CD4-positive, alpha-beta T cell treated with Interleukin-6 at 100 ng/mL for 8 hours (primary cell): ENCODE results near the gene MUC21.

Experiments
- DNase-seq: peaks from one replicate; pipeline ENCODE4 v3.0.0-alpha.2; 2020; ENCODE audit warnings: mixed read lengths, low spot score

The MUC21 gene

GRCh38 chr6:30983439-30983838 is at the start of gene MUC21:
MUC21 (plus strand) TSS chr6:30983718; CDS start chr6:30983959, 241 bp downstream.
- no peak for DNase-seq

GRCh38 chr6:30935018-30935417 is 48.5 kb upstream of the MUC21 start:
- no peak for DNase-seq

DNA sequence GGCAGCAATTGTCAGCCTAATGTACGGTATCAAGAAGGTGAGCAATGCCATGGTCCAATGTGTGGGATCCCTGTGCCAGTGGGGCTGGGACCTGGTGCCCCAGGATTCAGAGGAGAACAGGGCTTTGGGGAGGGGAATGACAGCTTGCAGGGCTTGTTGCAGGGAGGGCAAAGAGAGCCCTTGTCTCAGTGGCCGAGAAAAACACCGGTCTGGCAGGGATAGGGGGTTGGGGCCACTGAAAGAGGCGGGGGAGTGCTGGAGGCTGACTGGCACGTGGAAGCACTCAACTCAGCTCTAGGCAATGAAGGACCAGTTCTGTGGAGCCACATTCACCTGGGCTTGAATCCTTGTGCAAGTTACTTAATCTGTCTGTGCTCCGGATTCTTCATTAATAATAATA is 46.3 kb upstream of the MUC21 start:
- no peak for DNase-seq

GRCh38 chr6:30938730-30939129 is 44.8 kb upstream of the MUC21 start:
- no peak for DNase-seq

DNA sequence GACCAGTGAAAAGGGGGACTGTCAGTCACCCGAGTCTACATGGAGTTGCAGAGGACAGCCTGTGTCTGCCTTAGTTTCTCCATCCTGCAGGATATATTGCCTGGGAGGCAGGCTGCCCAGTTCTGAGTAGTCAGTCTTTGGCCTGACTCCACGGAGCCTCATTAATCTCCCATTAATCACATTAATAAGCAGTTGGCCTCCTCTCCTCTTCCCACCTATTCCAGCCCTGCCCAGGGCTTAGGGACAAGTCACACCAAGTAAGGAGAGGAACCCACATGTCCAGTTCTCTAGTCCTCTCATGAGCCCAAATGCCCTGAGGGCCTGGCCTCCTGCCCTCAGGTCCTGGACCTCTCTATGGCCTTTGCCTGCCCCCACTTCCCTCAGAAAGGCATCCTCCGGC is 44.0 kb upstream of the MUC21 start:
- no peak for DNase-seq

GRCh38 chr6:30940361-30940986 is 43.0 kb upstream of the MUC21 start, which contains the start of gene MUCL3:
MUCL3 (plus strand) TSS chr6:30940973; CDS start chr6:30941000, 27 bp downstream.
- DNase-seq = no peak

DNA sequence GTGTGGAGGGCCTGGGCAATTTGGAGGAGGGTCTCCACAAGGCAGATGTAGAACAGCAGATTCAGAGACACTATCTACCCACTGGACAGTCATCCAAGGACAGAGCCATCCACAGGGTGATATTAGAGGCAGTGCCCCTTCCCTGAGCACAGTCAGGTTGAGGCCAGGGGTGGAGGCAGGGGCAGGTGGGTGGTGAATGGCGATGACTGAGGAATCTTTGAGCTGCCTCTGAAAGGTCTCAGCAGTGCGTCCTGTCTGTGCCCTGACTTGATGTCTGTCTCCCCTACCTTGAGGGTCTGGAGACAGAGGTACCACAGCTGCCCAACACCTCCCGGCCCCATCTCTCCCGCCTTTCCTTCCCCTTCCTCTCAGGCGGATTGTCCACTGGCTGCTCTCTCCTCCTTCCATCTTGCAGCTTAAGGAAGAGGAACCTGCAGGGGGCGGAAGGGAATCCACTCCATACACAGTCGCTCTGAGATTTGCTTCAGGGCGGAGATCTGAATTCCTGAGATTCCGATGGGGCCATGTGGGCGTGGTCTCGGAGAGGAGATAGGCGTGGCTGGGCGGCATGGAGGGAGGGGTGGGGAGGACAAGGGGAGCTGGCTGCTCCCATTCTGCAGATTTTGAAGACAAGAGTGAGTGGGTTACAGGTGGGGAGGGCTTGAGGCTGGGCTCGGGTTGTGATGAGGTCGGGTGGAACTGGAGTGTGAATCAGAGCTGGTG is 41.0 kb upstream of the MUC21 start:
- no peak for DNase-seq

DNA sequence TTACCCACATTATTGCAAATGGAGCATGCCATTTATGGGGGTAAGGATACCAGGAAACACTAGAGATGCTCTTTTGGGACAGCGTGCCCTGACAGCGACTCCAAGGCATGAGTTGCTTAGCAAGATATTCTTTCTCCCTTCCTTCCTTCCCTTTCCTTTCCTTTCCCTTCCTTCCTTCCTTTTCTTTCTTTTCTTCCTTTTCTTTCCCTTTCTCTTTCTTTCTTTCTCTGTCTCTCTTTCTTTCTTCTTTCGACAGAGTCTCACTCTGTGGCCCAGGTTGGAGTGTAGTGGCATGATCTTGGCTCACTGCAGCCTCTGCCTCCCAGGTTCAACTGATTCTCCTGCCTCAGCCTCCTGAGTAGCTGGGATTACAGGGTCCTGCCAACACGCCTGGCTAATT is 39.5 kb upstream of the MUC21 start:
- no peak for DNase-seq

DNA sequence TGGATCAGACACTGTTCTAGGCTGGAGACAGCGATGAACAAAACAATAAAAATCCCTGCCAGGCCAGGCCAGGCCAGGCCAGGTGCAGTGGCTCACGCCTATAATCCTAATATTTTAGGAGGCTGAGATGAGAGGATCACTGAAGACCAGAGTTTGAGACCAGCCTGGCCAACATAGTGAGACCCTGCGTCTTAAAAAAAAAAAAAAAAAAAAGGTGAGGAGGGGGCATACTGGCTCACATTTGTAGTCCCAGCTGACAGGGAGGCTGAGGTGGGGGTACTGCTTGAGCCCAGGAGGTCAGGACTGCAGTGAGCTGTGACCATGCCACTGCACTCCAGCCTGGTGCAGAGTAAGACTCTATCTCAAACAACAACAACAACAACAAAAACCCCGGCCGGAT is 38.2 kb upstream of the MUC21 start:
- DNase-seq = no peak

GRCh38 chr6:30947231-30947630 is 36.3 kb upstream of the MUC21 start:
- no peak for DNase-seq

DNA sequence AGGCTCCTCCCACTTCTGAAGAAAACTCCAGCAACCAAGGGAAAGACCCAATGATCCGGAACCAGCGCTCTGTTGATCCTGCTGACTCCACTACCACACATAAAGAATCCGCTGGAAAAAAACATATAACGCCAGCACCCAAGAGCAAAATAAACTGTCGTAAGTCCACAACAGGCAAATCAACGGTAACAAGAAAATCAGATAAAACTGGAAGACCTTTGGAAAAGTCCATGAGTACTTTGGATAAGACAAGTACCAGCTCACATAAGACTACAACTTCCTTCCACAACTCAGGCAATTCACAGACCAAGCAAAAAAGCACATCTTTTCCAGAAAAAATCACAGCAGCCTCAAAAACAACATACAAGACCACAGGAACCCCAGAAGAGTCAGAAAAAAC is 34.7 kb upstream of the MUC21 start:
- no peak for DNase-seq

DNA sequence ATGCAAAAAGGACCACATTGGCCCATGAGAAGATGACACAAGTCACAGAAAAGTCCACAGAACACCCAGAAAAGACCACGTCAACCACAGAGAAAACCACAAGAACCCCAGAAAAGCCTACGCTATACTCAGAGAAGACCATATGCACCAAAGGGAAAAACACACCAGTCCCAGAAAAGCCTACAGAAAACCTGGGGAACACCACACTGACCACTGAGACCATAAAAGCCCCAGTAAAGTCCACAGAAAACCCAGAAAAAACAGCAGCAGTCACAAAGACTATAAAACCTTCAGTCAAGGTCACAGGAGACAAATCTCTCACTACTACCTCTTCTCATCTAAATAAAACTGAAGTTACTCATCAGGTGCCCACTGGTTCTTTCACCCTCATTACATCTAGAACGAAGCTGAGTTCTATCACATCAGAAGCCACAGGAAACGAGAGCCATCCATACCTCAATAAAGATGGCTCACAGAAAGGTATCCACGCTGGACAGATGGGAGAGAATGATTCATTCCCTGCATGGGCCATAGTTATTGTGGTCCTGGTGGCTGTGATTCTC is 31.5 kb upstream of the MUC21 start:
- DNase-seq = no peak

DNA sequence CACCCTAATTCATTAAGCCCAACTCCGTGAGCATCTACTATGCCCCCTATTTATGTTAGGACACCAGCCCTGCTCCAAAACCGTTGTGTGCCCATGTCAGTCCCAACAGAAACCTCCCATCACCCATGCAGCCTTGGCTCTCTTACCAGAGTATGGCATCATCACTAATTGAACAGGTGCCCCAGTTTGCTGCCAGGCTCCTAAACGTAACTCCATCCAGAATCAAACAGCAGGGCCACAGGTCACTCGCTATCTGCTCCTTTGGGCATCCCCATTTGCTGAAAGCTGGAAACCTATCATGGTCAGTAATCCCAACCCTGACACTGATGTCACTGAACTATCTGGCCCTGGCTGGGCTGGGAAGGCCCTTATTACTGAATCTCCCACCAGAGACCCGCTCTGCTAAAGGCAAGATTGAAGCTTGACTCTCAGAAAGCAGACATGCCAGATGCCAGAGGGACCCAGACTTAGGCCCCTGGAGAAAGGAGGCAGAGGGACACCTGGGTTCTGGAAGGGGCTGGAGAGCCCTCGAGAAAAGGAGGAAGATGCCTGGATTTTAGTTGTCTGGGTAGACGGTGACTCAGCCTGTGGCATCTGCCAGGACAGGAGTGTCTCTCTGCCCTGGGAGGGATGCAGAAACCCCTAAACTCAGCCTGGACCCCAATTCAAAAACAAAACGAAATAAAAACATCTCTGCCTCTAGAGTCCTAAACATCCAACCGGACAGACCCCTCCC is 28.7 kb upstream of the MUC21 start:
- no peak for DNase-seq

GRCh38 chr6:30955367-30956042 is 28.0 kb upstream of the MUC21 start:
- DNase-seq = peak; percentile 51

DNA sequence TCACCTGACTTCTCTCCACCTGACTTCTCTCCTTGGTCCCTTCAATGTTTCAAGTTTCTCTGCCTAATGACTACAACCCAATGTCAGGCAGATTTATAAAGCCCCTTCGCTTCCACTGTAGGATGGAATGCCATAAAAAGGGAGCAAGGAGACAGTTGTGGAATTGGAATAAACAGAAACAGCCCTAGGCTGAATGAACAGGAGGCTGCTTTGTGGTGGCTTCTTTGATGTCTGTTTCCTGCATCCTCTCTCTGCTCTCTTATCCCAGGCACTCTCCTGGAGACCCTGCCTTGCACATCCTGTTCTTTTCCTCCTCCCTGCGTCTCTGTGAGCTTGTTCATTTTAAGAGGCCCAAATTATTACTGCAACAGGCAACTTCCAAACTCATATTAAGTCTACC is 25.8 kb upstream of the MUC21 start:
- DNase-seq = no peak

- no peak for DNase-seq
These were observed 22.4 kb upstream of the MUC21 start for GRCh38 chr6:30960907-30961673.

DNA sequence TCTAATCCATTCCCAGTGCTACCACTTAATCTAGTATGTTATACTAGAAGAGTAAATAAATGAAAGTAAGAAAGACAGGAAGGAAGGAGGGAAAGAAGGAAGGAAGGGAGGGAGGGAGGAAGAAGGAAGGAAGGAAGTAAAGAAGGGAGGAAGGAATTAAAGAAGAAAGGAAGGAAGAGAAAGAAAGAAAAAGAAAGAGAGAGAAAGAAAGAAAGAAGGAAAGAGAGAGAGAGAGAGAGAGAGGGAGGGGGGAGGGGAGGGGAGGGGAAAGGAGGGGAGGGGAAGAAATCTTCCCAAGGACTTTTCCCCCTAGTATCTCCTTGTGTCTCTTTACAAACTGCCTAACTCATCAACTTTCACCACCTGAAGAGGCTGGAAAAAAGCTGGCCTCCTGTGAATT is 20.8 kb upstream of the MUC21 start:
- no peak for DNase-seq

- DNase-seq = no peak
These were observed 19.9 kb upstream of the MUC21 start for GRCh38 chr6:30963641-30964040.

DNA sequence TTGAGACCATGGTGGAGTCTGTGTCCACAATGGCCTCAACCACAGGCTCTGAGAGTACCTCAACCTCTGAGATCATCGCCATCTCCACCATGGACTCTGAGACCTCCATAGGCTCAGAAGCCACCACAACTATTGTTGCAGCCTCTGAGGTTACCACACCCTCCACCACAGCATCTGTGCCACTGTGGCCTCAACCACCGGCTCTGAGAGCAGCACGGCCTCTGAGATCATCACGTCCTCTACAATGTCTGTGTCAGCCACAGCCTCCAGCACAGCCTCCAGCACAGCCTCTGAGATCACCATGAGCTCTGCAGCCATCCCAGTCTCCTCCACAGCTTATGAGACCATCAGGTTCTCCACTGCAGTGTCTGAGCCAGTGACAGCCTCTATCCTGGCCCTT is 19.4 kb upstream of the MUC21 start:
- no peak for DNase-seq

- no peak for DNase-seq
These were observed 18.3 kb upstream of the MUC21 start for GRCh38 chr6:30965140-30965601.

DNA sequence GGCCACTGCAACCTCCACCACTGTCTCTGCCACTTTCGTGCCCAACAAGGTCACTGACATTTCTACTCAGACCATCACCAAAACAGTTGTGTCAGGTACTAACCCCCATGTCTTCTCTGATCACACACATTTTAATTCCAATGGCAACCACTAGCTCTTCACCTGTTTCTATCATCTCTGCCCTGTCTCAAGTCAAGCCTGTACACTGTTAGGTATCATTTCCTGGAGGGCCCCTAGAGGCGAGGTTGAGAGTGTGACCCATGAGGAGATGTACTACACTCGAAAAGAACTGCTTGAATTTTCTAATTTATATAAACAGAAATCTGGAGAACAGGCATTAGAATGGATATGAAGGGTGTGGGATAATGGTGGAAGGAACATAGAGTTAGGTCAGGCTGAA is 17.4 kb upstream of the MUC21 start:
- no peak for DNase-seq
